ENCODE data around the gene ZFPL1.

ZFPL1 gene

GRCh38 chr11:65127473-65128181 is 43.6 kb downstream of the ZFPL1 start:
- in situ Hi-C loops (cut with HindIII; ENCODE audit: low sequenced_read_pairs) = no loop called here
- no peak for DNase-seq (ENCODE audit: low read depth, low spot score)
- no peak for TF ChIP-seq CTCF (IDR thresholded peaks at IDR 0.05; ENCODE audit: low read depth, low read length)
- H3K4me3 ChIP-seq (ENCODE audit: low read depth, low read length) = no peak overlapping the region

GRCh38 chr11:65128182-65129145 is 44.4 kb downstream of the ZFPL1 start:
- DNase-seq (ENCODE audit: low read depth, low spot score) = no peak
- no peak overlapping the region for H3K4me3 ChIP-seq (ENCODE audit: low read depth, low read length)
- no peak for TF ChIP-seq CTCF (IDR thresholded peaks at IDR 0.05; ENCODE audit: low read depth, low read length)
- in situ Hi-C loops (cut with HindIII; ENCODE audit: low sequenced_read_pairs) = no loop called here

- no peak for TF ChIP-seq CTCF (IDR thresholded peaks at IDR 0.05; ENCODE audit: low read depth, low read length)
- in situ Hi-C loops (cut with HindIII; ENCODE audit: low sequenced_read_pairs) = no loop called here
- H3K4me3 ChIP-seq (ENCODE audit: low read depth, low read length) = no peak overlapping the region
- DNase-seq (ENCODE audit: low read depth, low spot score) = no peak
These were observed 45.8 kb downstream of the ZFPL1 start for GRCh38 chr11:65129649-65130441.

- no peak for DNase-seq (ENCODE audit: low read depth, low spot score)
- no peak for TF ChIP-seq CTCF (IDR thresholded peaks at IDR 0.05; ENCODE audit: low read depth, low read length)
- in situ Hi-C loops (cut with HindIII; ENCODE audit: low sequenced_read_pairs) = no loop called here
- H3K4me3 ChIP-seq (ENCODE audit: low read depth, low read length) = no peak overlapping the region
These were observed 46.8 kb downstream of the ZFPL1 start for GRCh38 chr11:65130631-65131416.

GRCh38 chr11:65131417-65131776 is 47.4 kb downstream of the ZFPL1 start:
- no peak for TF ChIP-seq CTCF (IDR thresholded peaks at IDR 0.05; ENCODE audit: low read depth, low read length)
- in situ Hi-C loops (cut with HindIII; ENCODE audit: low sequenced_read_pairs) = no loop called here
- DNase-seq (ENCODE audit: low read depth, low spot score) = no peak
- no peak overlapping the region for H3K4me3 ChIP-seq (ENCODE audit: low read depth, low read length)

GRCh38 chr11:65131895-65132237 is 47.8 kb downstream of the ZFPL1 start:
- no peak for TF ChIP-seq CTCF (IDR thresholded peaks at IDR 0.05; ENCODE audit: low read depth, low read length)
- no peak for DNase-seq (ENCODE audit: low read depth, low spot score)
- in situ Hi-C loops (cut with HindIII; ENCODE audit: low sequenced_read_pairs) = no loop called here
- no peak overlapping the region for H3K4me3 ChIP-seq (ENCODE audit: low read depth, low read length)
